ENCODE measurements around the gene AMFR. TPM values are rescaled to one million over a fixed set of nuclear protein-coding genes. Genes with fewer than 3 reads are reported as not detected.

AMFR gene
- total RNA-seq, 1 experiment from 2014 or later = 66.3 TPM

DNA sequence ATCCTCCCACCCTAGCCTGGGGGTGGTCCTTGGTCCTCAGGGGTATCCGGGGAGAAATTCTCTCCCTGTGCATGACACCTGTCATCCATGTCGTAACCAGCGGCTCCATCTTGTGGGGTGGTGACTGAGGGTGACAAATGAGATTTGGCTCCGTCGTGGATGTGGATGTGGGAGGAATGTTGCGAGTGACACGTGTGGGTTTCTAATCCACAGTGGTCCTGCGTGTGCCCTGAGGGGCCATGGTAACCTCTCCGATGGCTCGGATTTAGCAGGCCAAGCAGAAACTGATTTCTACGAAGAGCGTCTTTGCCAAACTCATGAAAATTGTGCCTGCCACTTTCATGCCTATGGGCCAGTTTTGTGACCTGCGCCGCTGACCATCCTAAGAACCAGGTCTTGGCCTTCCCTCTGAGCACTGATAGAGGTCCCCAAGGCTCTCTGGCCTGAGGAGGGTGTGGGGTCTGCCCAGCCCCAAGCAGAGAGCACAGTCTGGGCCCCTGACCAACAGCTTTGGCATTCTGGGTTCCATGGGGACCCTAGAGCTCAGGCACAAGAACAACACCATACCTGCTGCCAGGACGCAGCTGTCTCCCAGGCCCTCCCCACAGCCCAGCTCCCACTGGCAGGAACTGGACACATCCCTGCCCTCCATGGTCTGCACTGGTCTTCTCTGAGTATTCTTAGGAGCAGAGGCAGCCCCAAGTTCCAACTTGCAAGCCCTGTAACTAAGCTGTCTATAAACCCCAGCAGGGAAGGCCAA is 79.0 kb downstream of the AMFR start:
- Histone ChIP-seq H2AFZ (ENCODE audit: low read depth, low read length, poor library complexity, severe bottlenecking) (no peak overlapping the region), H3K4me1 (ENCODE audit: control insufficient read depth in 1 of 2, insufficient read depth in 2 of 2, low read length in 2 of 2) (peaks cover 0 to 17% of the 10 kb centered on the region in 2 experiments; a peak in 3 of 4 replicates), H4K20me1 (ENCODE audit: insufficient read depth) (no peaks in the 10 kb centered on the region), H3K36me3 (ENCODE audit: control insufficient read depth in 1 of 2, insufficient read depth in 2 of 2, low read length in 2 of 2) (no peaks in the 10 kb centered on the region), H3K9me3 (ENCODE audit: control insufficient read depth in 1 of 2, insufficient read depth in 1 of 2, low read depth in 1 of 2, low read length in 2 of 2) (no peaks in the 10 kb centered on the region), H3K27ac (ENCODE audit: low read depth, low read length) (no peak overlapping the region), H3K4me2 (ENCODE audit: low read length) (no peak overlapping the region), H3K9me2 (ENCODE audit: insufficient read depth) (no peaks in the 10 kb centered on the region), H3K27me3 (ENCODE audit: insufficient read depth, low read length) (no peaks in the 10 kb centered on the region), H3K9ac (ENCODE audit: low read length) (no peak overlapping the region), H3K4me3 (replicated peaks in 1 of 2; ENCODE audit: low read depth in 1 of 2, low read length in 2 of 2) (no peak overlapping the region), H3K79me2 (ENCODE audit: insufficient read depth, low read length) (no peaks in the 10 kb centered on the region)
- ATAC-seq (no peak), DNase-seq (ENCODE audit: low read depth, low spot score) (no peak)
- TF ChIP-seq ELF1 (IDR thresholded peaks at IDR 0.05; ENCODE audit: borderline replicate concordance, low read depth) = no peak
- no peak for TF ChIP-seq SP1 (IDR thresholded peaks at IDR 0.05; ENCODE audit: low read depth)
- no peak for TF ChIP-seq CEBPB (IDR thresholded peaks at IDR 0.05; ENCODE audit: low read depth)
- TF ChIP-seq, protein P1, sequence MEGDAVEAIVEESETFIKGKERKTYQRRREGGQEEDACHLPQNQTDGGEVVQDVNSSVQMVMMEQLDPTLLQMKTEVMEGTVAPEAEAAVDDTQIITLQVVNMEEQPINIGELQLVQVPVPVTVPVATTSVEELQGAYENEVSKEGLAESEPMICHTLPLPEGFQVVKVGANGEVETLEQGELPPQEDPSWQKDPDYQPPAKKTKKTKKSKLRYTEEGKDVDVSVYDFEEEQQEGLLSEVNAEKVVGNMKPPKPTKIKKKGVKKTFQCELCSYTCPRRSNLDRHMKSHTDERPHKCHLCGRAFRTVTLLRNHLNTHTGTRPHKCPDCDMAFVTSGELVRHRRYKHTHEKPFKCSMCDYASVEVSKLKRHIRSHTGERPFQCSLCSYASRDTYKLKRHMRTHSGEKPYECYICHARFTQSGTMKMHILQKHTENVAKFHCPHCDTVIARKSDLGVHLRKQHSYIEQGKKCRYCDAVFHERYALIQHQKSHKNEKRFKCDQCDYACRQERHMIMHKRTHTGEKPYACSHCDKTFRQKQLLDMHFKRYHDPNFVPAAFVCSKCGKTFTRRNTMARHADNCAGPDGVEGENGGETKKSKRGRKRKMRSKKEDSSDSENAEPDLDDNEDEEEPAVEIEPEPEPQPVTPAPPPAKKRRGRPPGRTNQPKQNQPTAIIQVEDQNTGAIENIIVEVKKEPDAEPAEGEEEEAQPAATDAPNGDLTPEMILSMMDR (IDR thresholded peaks at IDR 0.05 in 2 of 3, conservative IDR thresholded peaks at IDR 0.05 in 1 of 3; ENCODE audit: borderline replicate concordance in 1 of 3, insufficient read depth in 1 of 3, low read depth in 2 of 3, low read length in 2 of 3) = no peak
- no peak for TF ChIP-seq FOSL1 (IDR thresholded peaks at IDR 0.05; ENCODE audit: low read depth)
- TF ChIP-seq RAD21 (IDR thresholded peaks at IDR 0.05; ENCODE audit: low read depth) = no peak
- TF ChIP-seq, protein P2, sequence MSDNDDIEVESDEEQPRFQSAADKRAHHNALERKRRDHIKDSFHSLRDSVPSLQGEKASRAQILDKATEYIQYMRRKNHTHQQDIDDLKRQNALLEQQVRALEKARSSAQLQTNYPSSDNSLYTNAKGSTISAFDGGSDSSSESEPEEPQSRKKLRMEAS (IDR thresholded peaks at IDR 0.05) = no peak
- no peak for TF ChIP-seq SIN3A (IDR thresholded peaks at IDR 0.05; ENCODE audit: low read depth)
- TF ChIP-seq, protein P3, sequence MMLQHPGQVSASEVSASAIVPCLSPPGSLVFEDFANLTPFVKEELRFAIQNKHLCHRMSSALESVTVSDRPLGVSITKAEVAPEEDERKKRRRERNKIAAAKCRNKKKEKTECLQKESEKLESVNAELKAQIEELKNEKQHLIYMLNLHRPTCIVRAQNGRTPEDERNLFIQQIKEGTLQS (IDR thresholded peaks at IDR 0.05) = no peak
- TF ChIP-seq ZFX (IDR thresholded peaks at IDR 0.05) = no peak
- no peak for TF ChIP-seq EZH2 (IDR thresholded peaks at IDR 0.05)
- TF ChIP-seq POLR2A (IDR thresholded peaks at IDR 0.05; ENCODE audit: borderline replicate concordance, extremely low read depth, insufficient read depth, insufficient read length) = no peak
- no peak for TF ChIP-seq YY1 (IDR thresholded peaks at IDR 0.05; ENCODE audit: extremely low read depth, insufficient replicate concordance, low read depth, low read length)
- ChIA-PET POLR2A (no interaction called here), CTCF (interaction anchor here (1.5 kb wide), 1 partner anchor 10 kb away, joined by 8 read pairs; no protein-coding TSS in a partner anchor), RAD21 (ENCODE audit: low non-redundant PET in 1 of 2, low total read pairs in 2 of 2, uncharacterized antibody in 2 of 2, unreplicated experiment in 2 of 2) (no interaction called here)
- intact Hi-C loops (cut with micrococcal nuclease) = no loop called here
- BruUV-seq (replicated peaks) = no TSS peak

Measured in HCT116 (cell line).